Upper lobe of right lung (tissue), 1 donor: Measurements from ENCODE around the gene SLC44A1. TPM values are rescaled to one million over a fixed set of nuclear protein-coding genes. Genes with fewer than 3 reads are reported as not detected.

ENCODE experiments used
- ATAC-seq: fragments of 200-7000 bp; cut with Tn5 transposase; one replicate; pipeline ENCODE4 v1.9.1; 2020; ENCODE audit warnings: mild to moderate bottlenecking, moderate library complexity
- DNase-seq: peaks from one replicate; pipeline ENCODE4 v3.0.0-alpha.2; 2020
- H3K27ac ChIP-seq: fragments of 200-600 bp; one replicate; pipeline ENCODE4 v1.8.0; 2022
- H3K27me3 ChIP-seq: fragments of 200-600 bp; one replicate; pipeline ENCODE4 v1.8.0; 2022; ENCODE audit warnings: mild to moderate bottlenecking
- H3K36me3 ChIP-seq: fragments of 200-600 bp; one replicate; pipeline ENCODE4 v1.8.0; 2022
- H3K4me1 ChIP-seq: fragments of 200-600 bp; one replicate; pipeline ENCODE4 v1.8.0; 2022
- H3K4me3 ChIP-seq: fragments of 200-600 bp; one replicate; pipeline ENCODE4 v1.8.0; 2022; ENCODE audit warnings: mild to moderate bottlenecking
- H3K9me3 ChIP-seq: fragments of 200-600 bp; one replicate; pipeline ENCODE4 v1.8.0; 2022
- CTCF ChIP-seq: fragments of 200-600 bp; IDR thresholded peaks from one replicate; pipeline ENCODE4 v1.8.0; 2022; ENCODE audit warnings: antibody characterized with exemption
- intact Hi-C: fragments of 100-400 bp; cut with DNase I; formaldehyde crosslinking; loops from one replicate; pipeline ENCODE4 v1.11.0; 2022
- total RNA-seq: library from RNA; stranded (reverse); fragmentation: NEBNext Ultra II Directional; extraction: Animal tissue kit (Norgen Biotek cat#: 25700); gene quantifications from one replicate; pipeline ENCODE4 v1.2.1, GENCODE V29; 2021
- donor health status: DM: no; HTN: yes; CAD: no; lungs with severe emphysema.

Gene SLC44A1
- total RNA-seq, 1 donor from 2014 or later, result 66.1 TPM

GRCh38 chr9:105459336-105459735, 214.9 kb downstream of the SLC44A1 start:
- no peak overlapping the region for H3K27ac ChIP-seq
- no peak overlapping the region for H3K4me3 ChIP-seq
- H3K9me3 ChIP-seq, result no peaks in the 10 kb centered on the region
- DNase-seq (no peak), ATAC-seq (no peak)
- no peaks in the 10 kb centered on the region for H3K36me3 ChIP-seq
- no peak for TF ChIP-seq CTCF
- no peaks in the 10 kb centered on the region for H3K27me3 ChIP-seq
- H3K4me1 ChIP-seq, result peaks cover 10% of the 10 kb centered on the region
- intact Hi-C loops, result no loop called here

- Histone ChIP-seq H3K4me3 (no peak overlapping the region), H3K36me3 (peaks cover 11% of the 10 kb centered on the region), H3K27me3 (no peaks in the 10 kb centered on the region), H3K27ac (no peak overlapping the region), H3K9me3 (no peaks in the 10 kb centered on the region), H3K4me1 (no peaks in the 10 kb centered on the region)
- ATAC-seq, result no peak
- intact Hi-C loops, result no loop called here
- no peak for TF ChIP-seq CTCF
- no peak for DNase-seq
Observed at GRCh38 chr9:105466898-105467455, 222.5 kb downstream of the SLC44A1 start.

- Histone ChIP-seq H3K4me1 (no peaks in the 10 kb centered on the region), H3K9me3 (no peaks in the 10 kb centered on the region), H3K36me3 (peaks cover 11% of the 10 kb centered on the region), H3K27ac (no peak overlapping the region), H3K4me3 (no peak overlapping the region), H3K27me3 (no peaks in the 10 kb centered on the region)
- TF ChIP-seq CTCF, result no peak
- ATAC-seq (no peak), DNase-seq (no peak)
- intact Hi-C loops, result no loop called here
Observed at GRCh38 chr9:105468875-105469274, 224.4 kb downstream of the SLC44A1 start.

GRCh38 chr9:105473221-105473620, 228.8 kb downstream of the SLC44A1 start:
- intact Hi-C loops, result no loop called here
- no peak for ATAC-seq
- no peak overlapping the region for H3K27ac ChIP-seq
- DNase-seq, result no peak
- H3K27me3 ChIP-seq, result no peaks in the 10 kb centered on the region
- H3K4me1 ChIP-seq, result no peaks in the 10 kb centered on the region
- H3K36me3 ChIP-seq, result no peaks in the 10 kb centered on the region
- H3K9me3 ChIP-seq, result no peaks in the 10 kb centered on the region
- no peak for TF ChIP-seq CTCF
- H3K4me3 ChIP-seq, result no peak overlapping the region

GRCh38 chr9:105475302-105475701, 230.9 kb downstream of the SLC44A1 start:
- intact Hi-C loops, result no loop called here
- TF ChIP-seq CTCF, result peak; percentile 17
- Histone ChIP-seq H3K4me1 (no peaks in the 10 kb centered on the region), H3K9me3 (no peaks in the 10 kb centered on the region), H3K27ac (no peak overlapping the region), H3K36me3 (no peaks in the 10 kb centered on the region), H3K4me3 (no peak overlapping the region), H3K27me3 (no peaks in the 10 kb centered on the region)
- ATAC-seq, result no peak
- DNase-seq, result no peak

- no peak overlapping the region for H3K27ac ChIP-seq
- no peaks in the 10 kb centered on the region for H3K27me3 ChIP-seq
- DNase-seq (no peak), ATAC-seq (no peak)
- no peak overlapping the region for H3K4me3 ChIP-seq
- intact Hi-C loops, result no loop called here
- H3K9me3 ChIP-seq, result no peaks in the 10 kb centered on the region
- TF ChIP-seq CTCF, result no peak
- H3K4me1 ChIP-seq, result no peaks in the 10 kb centered on the region
- H3K36me3 ChIP-seq, result no peaks in the 10 kb centered on the region
Observed at GRCh38 chr9:105479846-105480245, 235.4 kb downstream of the SLC44A1 start.
